ENCODE results near the gene NAGPA. TPM values are rescaled to one million over a fixed set of nuclear protein-coding genes. Genes with fewer than 3 reads are reported as not detected.
A peak's percentile ranks its signal among the peaks of the same experiment; 100 is the strongest.

NAGPA gene
- total and polyA plus RNA-seq, 2 of the 8 experiments (the other 6 are each of a cell fraction or from before 2014, with no cell fraction given), result 10.1 to 13.2 TPM

GRCh38 chr16:5015351-5015750 lies 18.4 kb downstream of the NAGPA start:
- H3K14ac ChIP-seq (ENCODE audit: insufficient read length), result no peak overlapping the region
- CTCF ChIA-PET (ENCODE audit: partially characterized antibody), result interaction anchor here (1.2 to 1.3 kb wide), 2 partner anchors 10 to 12 kb away, joined by 3 to 4 read pairs; no protein-coding TSS in a partner anchor
- H3K27me3 ChIP-seq (replicated peaks in 1 of 4; ENCODE audit: control insufficient read depth in 3 of 4, extremely low read depth in 1 of 4, insufficient read depth in 3 of 4, low read length in 3 of 4), result no peaks in the 10 kb centered on the region

More at GRCh38 chr16:5015351-5015750, 18.4 kb downstream of the NAGPA start:
- H3K4me2 ChIP-seq (ENCODE audit: insufficient read depth in 1 of 2, low read depth in 2 of 2, low read length in 2 of 2), result no peak overlapping the region
- H2BK12ac ChIP-seq (ENCODE audit: low read depth, low read length), result no peak overlapping the region
- H3K4me3 ChIP-seq (ENCODE audit: extremely low read depth in 1 of 4, insufficient read depth in 2 of 4, low read depth in 3 of 4, low read length in 4 of 4), result no peak overlapping the region
- peaks cover 0 to 3% (median under 1%) of the 10 kb centered on the region in 4 experiments; a peak in 2 of 7 replicates for H3K4me1 ChIP-seq (replicated peaks in 1 of 4; ENCODE audit: control insufficient read depth in 3 of 4, insufficient read depth in 4 of 4, low read length in 3 of 4)
- POLR2A ChIA-PET (ENCODE audit: partially characterized antibody), result interaction anchor here (1.0 to 1.1 kb wide), 3 partner anchors 9 to 16 kb away, joined by 3 to 4 read pairs (median 3); no protein-coding TSS in a partner anchor
- DNase-seq (ENCODE audit: low read depth in 1 of 2, low spot score in 2 of 2), result no peak
- no peak overlapping the region for H3K9ac ChIP-seq (replicated peaks in 1 of 4; ENCODE audit: extremely low read depth in 1 of 4, low read depth in 3 of 4, low read length in 3 of 4)
- H3K79me2 ChIP-seq (ENCODE audit: control insufficient read depth in 1 of 2, insufficient read depth in 2 of 2, low read length in 2 of 2), result no peaks in the 10 kb centered on the region
- H4K91ac ChIP-seq (replicated peaks; ENCODE audit: insufficient read length, low read length), result no peak overlapping the region
- no peaks in the 10 kb centered on the region for H3K9me3 ChIP-seq (ENCODE audit: insufficient read depth in 2 of 2, low read depth in 1 of 2, low read length in 1 of 2)
- H3K36me3 ChIP-seq (ENCODE audit: control insufficient read depth in 2 of 4, insufficient read depth in 4 of 4, low read length in 3 of 4), result no peaks in the 10 kb centered on the region
- H3K27ac ChIP-seq (ENCODE audit: low read depth, low read length), result no peak overlapping the region
- no peak overlapping the region for H3K4ac ChIP-seq (replicated peaks; ENCODE audit: insufficient read length, low read depth, low read length)
- no peak overlapping the region for H2BK5ac ChIP-seq (ENCODE audit: low read depth, low read length)
- no peak overlapping the region for H4K5ac ChIP-seq (ENCODE audit: insufficient read length, low read depth, low read length)
- 0 out of 2 replicates have a peak overlapping the region, but pooled peaks have one; percentile 39 for H2AK5ac ChIP-seq (ENCODE audit: low read depth, low read length)
- H4K8ac ChIP-seq (ENCODE audit: extremely low read depth, insufficient read depth, low read length), result peak overlapping the region; percentile 80
- no peak overlapping the region for H2BK20ac ChIP-seq (ENCODE audit: low read length)
- no peaks in the 10 kb centered on the region for H3K79me1 ChIP-seq (ENCODE audit: low read depth, low read length)
- H2AFZ ChIP-seq (ENCODE audit: low read length), result no peak overlapping the region
- H4K20me1 ChIP-seq (replicated peaks in 1 of 2; ENCODE audit: control insufficient read depth in 1 of 2, insufficient read depth in 2 of 2, low read length in 2 of 2), result no peaks in the 10 kb centered on the region
- H3K23me2 ChIP-seq (ENCODE audit: low read depth, low read length), result no peaks in the 10 kb centered on the region
- H3K56ac ChIP-seq (replicated peaks; ENCODE audit: insufficient read length, low read depth, low read length), result no peak overlapping the region
- TF ChIP-seq USF2 (IDR thresholded peaks at IDR 0.05; ENCODE audit: low read length), result peak; percentile 52
- TF ChIP-seq MAX (IDR thresholded peaks at IDR 0.05), result peak; percentile 49
- TF ChIP-seq SUZ12 (IDR thresholded peaks at IDR 0.05; ENCODE audit: low read length), result no peak
- TF ChIP-seq E2F6 (IDR thresholded peaks at IDR 0.05), result 0 out of 2 replicates have a peak, but pooled peaks have one; percentile 14
- no peak overlapping the region for H3K18ac ChIP-seq (ENCODE audit: extremely low read depth, low read length)
- no peak overlapping the region for H2BK120ac ChIP-seq (replicated peaks; ENCODE audit: low read depth, low read length)
- no peak for FAIRE-seq
- no peak overlapping the region for H2BK15ac ChIP-seq (ENCODE audit: low read length)
- H3K23ac ChIP-seq (ENCODE audit: insufficient read length), result no peak overlapping the region
- WGBS, 2 experiments (ENCODE audit: extremely low coverage in 1 of 2, insufficient coverage in 1 of 2, insufficient read length in 1 of 2, insufficient replicate concordance in 2 of 2, low coverage in 1 of 2, low lambda C conversion rate in 2 of 2, missing lambda C conversion rate in 1 of 2), result 80% methylated on average over 4 of the region's 4 CpGs; no CpG with 5 or more reads in 1 of the 2 experiments

Measured in H1 (cell line).